ENCODE measurements around the gene NRROS.
A peak's percentile ranks its signal among the peaks of the same experiment; 100 is the strongest.
"Not testable (repeated sequence)": the region's sequence is repeated elsewhere in the genome, so short reads cannot be mapped to it uniquely, and the experiment has no call there.

Gene NRROS

DNA sequence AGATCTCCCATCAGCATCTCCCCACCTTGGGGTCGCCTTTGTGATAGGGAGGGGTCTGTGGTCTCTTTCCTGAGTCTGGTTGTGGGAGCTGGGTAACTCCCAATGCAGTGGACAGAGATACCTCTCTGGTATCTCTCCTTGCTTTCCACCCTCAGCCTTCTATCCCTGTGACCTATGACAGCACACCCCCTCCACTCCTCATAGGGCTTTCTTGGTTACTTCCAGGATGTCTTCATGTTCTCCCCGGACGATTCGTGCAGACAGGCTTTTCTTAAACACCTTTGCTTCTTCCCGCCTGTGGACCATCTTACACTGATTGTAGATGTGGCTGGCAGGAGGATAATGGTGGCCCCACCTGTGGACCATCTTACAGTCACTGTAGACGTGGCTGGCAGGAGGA lies 14.2 kb upstream of the NRROS start:
- DNase-seq, result no peak

DNA sequence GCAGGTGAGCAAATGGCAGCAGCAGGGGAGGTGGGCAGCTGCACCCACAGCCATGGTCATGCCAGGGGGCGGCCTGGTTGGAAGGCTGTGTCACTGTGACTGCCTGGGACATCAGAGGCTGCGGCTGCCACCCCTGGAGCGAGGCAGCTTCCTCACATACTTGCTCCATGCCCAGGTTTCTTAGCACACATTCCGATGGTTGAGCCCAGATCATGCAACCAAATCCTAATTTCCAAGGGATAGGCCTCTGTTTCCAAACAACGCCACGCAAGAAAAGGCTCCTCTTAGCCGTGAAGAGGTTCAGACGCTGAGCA lies 11.6 kb upstream of the NRROS start:
- DNase-seq, result no peak

DNA sequence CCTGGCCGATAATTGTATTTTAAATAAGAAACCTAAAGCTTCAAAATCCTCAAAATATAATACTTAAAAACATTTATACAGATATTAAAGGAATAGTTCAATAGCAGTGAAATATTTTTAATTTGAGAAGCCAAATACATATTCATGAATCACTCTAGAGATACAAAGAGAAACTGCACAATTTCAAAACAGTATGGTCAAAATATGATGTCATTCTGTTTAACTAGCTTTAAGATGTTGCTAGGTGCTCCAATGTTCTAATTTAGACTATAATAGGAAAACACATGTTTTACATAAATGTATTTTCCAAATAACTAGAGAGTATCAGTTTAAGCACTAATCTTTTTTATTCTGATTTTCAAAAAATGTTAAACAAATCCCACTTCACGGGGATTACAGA lies 10.3 kb upstream of the NRROS start:
- no peak for DNase-seq

DNA sequence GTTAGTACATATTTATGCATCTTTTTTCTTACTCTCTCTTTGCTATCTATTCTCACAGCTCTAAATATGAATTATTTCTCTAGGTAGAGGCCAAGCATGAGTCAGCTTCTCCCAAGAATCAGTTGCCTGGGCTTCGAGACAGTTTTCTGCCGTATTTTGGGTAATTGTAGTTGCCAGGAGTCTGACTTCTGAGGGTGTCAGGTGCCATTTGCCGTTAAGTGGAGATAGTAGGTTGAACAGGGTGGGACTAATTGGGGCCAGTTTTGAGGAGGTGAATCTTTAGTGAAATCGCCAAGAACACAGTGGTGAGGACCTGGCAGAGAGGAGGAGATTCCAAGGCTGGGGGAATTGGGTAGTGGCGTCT lies 7.8 kb upstream of the NRROS start:
- DNase-seq, result no peak

DNA sequence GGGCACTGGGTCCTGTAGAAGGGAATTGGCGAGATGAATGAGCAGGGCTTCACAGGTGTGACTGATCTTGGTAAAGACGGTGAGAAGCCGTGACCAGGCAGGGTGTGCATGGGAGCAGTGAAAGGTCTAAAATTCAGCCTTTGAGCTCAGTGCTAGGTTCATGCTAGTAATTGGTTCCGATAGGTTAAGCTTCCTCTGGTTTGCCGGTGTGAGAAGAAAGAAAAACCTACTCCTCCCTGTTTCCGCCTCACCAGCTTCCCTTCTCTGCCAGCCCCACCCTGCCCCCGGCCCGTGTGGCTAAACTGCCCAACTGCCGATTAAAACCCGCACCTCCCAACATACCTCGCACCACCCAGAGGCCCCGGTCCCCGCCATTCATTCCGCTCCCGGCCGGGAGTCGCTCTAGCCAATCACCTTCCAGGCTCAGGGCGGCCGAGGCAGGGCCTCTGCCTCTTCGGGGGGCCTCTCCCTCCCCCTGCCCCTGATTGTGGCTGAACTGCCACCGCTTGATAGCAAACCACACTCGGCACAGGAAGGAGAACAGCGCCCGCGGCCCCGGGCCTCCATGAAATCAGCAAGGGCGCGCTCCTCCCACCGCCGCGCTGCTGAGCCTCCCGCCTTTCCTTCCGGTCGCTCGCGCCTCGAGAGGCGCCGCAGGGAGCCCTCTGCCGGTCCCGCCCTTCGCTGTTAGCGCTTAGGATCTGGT lies 7.3 kb upstream of the NRROS start:
- peak; percentile 99 for DNase-seq

DNA sequence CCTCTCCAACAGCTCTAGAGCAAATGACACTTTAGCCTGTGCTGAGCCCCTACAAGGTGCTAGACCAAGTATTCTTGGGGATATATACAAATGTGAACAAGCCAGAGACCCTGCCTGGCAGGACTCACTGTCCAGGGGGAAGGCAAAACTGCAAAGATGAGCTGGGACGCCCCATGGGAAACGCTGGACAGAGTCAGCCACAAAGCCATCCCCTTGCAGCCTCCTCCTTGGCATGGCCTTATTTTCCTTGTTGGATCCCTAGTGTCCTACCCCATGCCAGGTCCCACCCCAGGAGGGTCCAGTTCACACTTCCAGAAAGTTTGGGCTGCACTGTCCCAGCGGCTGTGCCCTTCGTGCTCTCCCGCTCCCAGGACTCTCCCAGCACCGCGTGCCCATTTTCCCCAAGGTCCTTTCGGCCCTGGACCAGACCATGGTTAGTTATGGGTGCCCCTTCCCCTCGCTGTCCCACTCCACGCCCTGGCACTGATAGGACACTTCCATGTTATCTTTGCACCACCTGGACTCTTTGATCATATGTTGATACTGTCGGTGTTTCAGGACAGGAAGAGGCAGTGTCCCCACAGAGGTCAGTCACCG lies 5.8 kb upstream of the NRROS start:
- DNase-seq, result no peak

DNA sequence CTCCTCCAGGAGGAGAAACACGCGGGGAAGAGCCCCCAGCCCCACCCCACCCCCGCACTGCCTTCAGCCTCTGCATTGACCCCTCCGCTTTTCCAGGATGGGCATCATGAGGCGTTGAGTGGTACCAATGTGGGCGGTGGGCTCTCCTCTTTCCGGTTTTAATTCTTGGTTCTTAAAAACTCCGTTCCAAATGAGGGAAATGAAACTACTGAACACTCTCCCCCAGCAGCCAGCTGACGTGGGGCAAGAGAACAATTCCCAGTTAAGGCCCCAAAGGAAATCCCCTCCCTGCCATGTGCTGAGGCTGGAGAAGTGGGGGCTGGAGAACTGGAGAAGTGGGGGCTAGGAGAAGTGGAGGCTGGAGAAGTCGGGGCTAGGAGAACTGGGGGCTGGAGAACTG lies 5.3 kb upstream of the NRROS start:
- no peak for DNase-seq

DNA sequence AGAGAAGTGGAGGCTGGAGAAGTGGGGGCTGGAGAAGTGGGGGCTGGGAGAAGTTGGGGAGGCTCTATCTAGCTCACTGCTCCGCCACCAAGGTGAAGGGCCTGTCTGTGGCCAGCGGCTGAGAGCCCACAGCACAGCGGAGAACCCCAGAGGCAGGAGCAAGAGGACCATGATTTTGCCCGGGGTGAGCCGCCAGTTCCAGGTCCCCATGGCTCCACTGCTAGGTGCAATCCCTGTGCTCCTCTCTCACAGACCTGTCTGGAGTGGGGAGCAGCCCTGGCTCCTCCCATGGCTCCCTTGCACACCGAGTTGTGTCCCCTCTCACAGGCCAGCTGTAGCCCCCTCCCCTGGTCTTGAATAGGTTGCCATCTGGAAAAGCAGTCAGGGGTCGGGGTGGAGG lies 4.7 kb upstream of the NRROS start:
- DNase-seq, result no peak

DNA sequence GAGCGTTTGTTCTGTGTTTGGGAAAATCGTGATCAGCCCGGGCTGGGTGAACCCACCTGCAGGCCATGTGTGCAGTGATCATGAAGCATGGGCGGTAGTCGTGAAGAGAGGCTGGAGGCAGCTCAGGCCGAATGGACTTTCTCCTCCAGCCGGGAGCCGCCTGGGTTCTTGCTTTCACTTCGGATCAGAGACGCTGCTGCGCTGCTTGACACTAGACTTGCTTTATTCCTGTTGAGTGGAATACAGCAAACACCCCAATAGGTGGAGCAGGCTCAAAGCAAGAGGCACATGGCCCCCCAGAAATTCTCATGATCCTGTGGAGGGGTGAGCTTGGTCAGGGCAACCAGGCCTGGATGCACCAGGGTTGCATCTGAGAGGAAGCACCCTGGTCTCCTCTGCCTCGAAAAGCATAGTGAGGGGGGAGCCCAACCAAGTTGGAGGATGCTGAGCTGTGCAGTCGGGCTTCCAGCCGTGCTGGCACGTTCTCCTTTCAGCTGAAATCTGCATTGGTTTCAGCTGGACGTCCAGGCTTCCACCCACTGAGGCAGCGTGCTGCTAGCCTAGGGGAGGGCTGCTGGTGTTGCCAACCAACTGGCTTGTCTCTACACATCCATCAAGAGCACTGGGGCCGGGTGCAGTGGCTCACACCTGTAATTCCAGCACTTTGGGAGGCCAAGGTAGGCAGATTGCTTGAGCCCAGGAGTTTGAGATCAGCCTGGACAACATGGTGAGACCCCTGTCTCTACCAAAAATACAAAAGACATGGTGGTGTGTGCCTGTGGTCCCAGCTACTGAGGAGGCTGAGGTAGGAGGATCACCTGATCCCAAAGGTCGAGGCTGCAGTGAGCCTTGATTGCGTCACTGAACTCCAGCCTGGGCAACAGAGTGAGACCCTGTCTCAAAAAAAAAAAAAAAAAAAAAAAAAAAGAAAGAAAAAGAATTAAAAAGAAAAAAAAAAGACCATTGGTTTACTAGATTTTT lies 2.8 kb upstream of the NRROS start:
- no peak for DNase-seq

DNA sequence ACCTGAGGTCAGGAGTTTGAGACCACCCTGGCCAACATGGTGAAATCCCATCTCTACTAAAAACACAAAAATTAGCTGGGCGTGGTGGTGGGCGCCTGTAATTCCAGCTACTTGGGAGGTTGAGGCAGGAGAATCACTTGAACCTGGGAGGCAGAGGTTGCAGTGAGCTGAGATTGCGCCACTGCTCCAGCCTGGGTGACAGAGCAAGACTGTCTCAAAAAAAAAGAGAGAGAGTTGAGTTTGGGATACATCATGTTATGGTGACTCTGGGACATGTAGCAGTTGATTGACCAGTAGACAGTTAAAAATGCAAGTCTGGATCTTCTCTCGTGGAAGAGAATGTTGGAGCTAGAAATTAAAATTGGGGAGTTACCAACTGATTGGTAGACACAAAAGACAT lies 1.6 kb upstream of the NRROS start:
- not testable (repeated sequence) for DNase-seq

DNA sequence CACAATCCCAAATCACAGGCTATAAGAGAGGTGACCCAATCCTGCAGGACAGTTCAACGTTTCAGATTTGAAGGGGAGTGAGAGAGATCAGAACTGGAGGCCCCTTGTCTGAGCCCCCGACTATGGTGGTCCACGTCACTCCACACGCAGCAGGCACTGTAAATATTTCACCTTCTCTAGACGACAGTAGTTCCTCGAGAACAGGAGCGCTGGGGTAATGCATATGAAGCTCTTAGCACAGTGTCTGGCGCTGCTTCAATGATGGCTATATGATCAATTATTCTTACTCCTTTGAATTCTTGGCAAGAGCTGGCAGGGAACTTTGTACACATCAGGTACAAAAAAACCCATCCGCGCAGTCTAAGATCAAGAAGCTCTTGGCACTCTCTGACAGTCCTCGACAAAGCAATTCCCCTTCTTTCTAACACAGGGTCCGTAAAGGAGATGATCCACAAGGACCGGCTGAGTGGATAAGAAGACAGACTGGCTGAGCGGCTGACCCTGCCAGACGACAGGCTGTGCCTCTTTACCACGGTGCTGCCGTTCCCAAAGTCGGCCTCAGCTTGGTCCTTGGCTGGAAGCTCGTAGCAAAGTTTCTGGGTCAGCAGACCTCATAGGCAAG lies 522 bp upstream of the NRROS start:
- DNase-seq, result peak; percentile 14

DNA sequence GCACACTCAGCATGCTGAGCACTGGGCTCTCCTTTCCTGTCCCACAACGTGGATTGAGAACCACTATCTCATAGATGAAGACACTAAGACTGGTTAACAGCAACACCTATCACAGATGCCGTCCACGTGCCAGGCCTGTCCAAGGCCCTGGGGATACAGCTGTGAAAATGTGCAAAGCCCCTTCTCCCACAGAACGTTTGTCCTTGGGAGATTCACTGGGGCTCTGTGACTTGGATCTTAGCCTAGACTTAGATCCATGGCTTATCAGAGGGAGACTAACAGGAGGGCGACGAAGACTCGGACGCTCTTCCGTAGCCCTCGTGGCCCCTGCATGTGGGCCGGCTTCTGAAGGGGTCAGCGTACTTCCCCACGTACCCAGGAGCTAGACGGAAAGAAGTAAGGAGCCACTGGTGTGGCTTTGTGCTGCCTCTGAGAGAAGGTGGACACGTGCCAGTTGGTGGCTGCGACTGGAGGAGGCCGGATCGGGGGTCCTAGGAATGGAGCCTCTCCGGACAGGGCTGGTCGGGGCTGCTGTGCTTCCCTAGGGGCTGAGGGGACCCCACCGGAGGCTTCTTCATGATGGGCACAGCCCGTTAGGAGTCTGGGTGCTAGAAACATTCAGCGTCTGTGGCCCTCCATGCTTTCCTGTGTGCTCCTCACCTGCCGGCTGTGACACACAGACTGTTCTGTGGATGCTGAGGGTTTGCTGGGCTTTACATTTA lies 964 bp downstream of the NRROS start:
- peak; percentile 24 for DNase-seq

DNA sequence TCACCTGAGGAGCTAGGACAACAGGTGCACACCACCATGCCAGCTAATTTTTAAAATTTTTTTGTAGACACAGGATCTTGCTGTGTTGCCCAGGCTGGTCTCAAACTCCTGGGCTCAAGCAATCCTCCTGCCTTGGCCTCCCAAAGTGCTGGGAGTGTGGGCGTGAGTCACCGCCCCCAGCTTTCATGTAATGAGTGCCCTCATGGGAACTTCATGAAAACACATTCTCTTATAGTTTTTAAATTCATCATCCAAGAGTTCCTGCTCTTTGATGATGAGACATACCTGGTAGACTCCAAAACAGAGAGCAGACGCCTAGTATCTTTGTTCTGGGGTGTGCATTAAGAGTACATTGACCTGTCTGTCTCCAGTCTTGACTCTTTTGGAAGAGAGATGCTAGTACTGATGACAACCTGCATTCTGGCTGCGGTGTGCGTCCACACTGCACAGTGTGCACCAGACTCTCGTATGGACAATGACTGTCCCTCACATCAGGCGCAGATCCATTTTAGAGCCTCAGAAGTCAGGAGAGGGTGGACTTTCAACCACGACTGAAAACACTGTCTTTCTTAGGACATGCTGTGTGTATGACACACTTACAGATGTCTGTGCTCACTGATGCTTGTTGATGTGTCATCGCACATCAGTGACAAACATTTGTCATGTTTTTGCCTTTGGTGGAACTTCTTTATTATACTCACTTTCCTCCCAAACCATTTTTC lies 2.0 kb downstream of the NRROS start:
- peak; percentile 75 for DNase-seq

DNA sequence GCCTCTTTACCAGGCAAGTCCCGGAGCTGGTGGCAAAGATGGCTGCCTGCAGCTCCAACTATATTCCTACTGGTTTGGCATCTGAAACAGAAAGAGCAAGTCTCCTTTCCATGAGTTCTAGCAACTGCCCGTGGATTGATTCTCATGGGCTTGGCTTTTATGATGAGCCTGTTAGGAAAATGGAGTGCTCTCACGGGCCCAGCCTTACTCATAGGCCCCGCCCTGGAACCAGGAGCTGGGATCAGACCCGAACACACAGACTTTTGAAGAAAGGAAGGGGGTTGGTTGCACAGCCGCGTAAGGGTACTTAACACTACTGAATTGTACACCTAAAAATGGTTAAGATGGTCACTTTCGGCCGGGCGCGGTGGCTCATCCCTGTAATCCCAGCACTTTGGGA lies 2.9 kb downstream of the NRROS start:
- DNase-seq, result no peak

DNA sequence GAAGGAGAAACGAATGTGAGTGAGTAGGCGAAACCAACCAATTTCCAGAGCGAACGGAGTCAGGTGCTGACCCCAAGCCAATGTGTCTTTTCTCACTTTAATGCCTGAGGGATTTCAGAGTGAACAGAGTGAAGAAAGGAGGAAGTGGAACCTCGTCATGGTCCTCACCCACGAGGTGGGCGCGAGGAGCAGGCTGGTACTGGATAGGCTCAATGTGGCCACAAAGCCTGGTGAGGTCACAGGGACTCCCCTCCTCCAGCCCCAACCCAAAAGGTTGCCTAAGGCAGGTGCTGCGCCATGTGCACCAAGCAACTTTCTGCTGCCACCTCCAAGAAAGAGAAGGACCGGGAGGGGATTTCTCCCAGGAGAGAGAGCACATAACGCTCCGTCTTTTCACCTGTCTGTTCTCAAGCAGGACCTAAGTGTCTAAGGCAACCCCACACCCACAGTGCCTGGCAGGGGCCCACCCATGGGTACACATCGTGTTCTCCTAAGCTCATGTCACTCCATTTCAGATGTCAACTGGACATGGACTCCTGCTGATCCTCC lies 3.8 kb downstream of the NRROS start:
- DNase-seq, result peak; percentile 37

DNA sequence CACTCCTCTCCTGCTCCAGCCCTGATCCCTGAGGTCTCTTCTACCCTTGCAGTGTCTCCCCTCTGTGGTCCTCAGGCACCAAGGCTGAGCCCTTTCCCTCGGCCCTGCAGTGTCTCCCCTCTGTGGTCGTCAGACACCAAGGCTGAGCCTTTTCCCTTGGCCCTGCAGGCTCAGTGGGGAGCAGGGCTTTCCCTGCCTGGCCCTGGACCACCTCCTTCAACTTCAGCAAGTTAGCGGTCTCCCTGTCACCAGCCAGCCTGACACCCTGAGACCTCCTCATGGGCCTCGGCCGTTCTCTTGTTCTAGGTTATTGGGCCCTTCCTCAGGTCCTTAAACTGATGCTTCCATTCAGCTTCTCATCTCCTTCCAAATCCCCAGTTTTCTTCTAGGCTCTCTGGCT lies 4.3 kb downstream of the NRROS start:
- DNase-seq, result no peak

DNA sequence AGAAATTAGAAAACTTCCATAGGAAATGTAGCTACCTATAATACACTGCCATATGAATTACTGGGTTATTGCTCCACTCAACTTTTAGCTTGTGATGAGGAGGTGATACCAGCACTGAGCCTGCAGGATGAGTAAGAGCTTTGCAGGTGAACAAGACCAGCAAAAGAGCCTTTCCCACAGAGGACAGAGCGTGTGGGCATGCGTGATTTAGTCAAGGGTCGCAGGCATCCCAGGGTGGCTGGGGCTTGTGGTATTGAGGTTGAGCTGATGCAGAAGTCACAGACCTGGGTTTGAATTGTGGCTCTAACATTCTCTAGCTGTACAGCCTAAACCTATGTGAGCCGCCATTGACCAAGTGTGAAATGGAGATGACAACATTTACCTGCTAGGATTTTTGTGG lies 5.6 kb downstream of the NRROS start:
- DNase-seq, result peak; percentile 18

DNA sequence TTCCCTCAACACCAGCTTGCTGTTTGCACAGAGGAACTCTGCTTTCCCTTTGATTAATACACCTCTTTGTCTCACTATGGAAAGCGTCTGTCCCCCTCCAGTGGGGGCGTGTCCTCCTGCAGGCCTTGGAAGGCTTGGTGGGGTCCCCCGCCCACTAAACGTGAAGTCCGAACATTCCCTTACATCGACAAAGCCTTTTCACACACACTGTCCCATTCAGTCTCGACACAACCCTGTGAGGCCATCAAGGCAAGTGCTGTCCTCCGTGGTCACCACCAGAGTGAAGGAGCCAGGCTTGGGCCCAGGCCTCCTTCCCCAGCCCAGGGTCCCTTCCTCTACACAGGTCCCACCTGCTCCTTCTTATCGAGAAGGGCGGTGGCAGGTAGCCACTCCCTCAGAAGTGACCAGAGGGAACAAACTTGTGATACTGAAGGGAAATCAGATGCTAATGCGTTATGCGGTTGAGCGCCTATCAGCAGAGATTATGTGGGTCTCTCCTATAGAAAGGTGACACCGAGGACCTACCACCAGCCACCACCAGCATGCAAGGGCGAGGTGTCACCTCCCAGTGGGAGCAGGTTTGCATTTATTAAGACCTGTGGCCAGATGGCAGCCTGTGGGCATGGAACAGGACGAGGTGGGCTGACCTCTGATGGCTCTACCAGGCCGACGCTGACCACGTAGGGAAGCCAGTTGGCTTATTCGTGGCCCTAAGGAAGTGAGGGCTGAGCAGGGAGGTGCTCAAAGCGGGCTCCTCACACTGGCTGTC lies 6.6 kb downstream of the NRROS start:
- no peak for DNase-seq

DNA sequence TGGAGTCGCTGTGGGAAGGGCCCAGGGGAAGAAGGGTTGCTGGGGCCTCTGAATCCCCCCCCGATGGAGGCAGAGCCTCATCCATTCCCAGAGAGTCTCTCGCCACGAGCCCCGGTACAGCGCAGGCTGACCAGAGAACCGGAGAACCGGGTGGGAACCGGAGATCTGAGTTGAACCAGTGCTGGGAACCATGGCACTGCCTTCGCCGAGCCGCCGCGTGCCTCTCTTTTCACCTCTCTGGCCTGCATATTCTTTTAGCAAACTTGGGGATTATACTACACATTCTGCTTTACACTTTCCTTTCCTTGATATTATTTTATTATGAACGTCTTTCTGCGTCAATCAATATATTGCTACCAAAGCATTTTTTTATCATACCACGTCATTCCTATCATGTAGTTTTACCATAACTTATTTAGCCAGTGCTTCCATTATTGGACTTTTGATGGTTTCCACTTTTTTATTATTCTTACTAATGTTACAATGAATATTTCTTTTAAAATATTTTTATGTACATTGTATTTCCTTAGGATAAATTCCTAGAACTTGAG lies 7.2 kb downstream of the NRROS start:
- no peak for DNase-seq

DNA sequence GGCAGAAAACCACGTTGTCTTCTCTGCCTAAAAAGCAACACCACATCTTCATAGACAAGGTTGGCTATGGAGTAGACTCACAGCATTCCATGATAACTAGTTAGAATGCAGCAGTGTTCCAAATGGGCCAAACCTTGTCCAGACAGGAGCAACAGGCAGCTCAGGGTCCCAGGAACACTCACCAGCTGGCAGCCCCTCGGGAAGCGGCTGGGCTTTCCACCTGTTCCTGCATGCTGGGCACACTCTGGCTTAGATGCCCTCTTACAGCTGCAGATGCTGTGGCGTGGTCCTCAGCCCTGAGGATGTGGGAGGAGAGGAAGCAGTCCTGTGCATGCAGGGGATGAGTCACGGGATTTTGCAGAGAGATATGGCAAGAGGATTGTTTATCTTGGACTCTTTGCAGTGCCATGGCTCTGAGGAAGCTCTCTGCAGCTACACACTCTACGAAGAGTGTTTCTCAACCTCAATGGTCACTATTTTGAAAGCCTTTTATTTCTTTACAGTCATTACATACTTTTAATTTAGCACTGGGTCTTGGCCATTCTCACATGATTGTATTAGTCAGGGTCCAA lies 11.3 kb downstream of the NRROS start:
- DNase-seq, result no peak
